ENCODE results near the gene SGMS2. TPM values are rescaled to one million over a fixed set of nuclear protein-coding genes. Genes with fewer than 3 reads are reported as not detected.

Gene SGMS2
- total RNA-seq, 2 donors from 2014 or later: 0.32 TPM; not detected in 1

DNA sequence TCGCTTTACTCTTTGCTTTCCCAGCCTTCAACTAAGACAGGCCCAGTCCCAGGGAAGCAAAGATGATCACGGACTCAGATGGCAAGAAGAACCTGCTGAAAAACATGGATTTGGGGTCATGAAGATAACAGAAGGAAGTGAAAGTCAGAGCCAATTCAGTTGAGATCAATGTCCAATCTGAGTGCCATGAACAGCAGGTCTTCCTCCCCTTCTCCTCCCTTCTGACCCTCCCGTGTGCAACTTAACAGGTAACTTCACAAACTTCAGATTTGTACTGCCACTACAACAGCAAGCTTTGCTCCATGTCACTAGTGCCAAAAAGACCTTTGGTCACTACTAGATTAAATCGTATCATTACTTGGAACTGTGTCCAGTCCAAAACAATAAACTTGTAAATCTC is 15.5 kb upstream of the SGMS2 start:
- Mint-ChIP-seq H3K36me3 (ENCODE audit: low read depth) (no peaks in the 10 kb centered on the region), H3K4me3 (no peak overlapping the region), H3K4me1 (no peaks in the 10 kb centered on the region), H3K27me3 (peaks cover 51% of the 10 kb centered on the region), H3K27ac (no peak overlapping the region)
- ATAC-seq (no peak), DNase-seq (no peak)
- H3K9me3 ChIP-seq (ENCODE audit: control insufficient read depth, low read length, poor library complexity, severe bottlenecking): no peaks in the 10 kb centered on the region

- ATAC-seq (no peak), DNase-seq (no peak)
- Mint-ChIP-seq H3K27me3 (peaks cover 23% of the 10 kb centered on the region), H3K36me3 (ENCODE audit: low read depth) (peaks cover 3% of the 10 kb centered on the region), H3K4me3 (no peak overlapping the region), H3K27ac (no peak overlapping the region), H3K4me1 (peaks cover 3% of the 10 kb centered on the region)
- no peaks in the 10 kb centered on the region for H3K9me3 ChIP-seq (ENCODE audit: control insufficient read depth, low read length, poor library complexity, severe bottlenecking)
These were observed 10.0 kb upstream of the SGMS2 start for GRCh38 chr4:107814758-107815157.

GRCh38 chr4:107815158-107815557 is 9.6 kb upstream of the SGMS2 start:
- Mint-ChIP-seq H3K36me3 (ENCODE audit: low read depth) (peaks cover 3% of the 10 kb centered on the region), H3K27ac (no peak overlapping the region), H3K4me3 (no peak overlapping the region), H3K4me1 (peaks cover 3% of the 10 kb centered on the region), H3K27me3 (peaks cover 24% of the 10 kb centered on the region)
- H3K9me3 ChIP-seq (ENCODE audit: control insufficient read depth, low read length, poor library complexity, severe bottlenecking): no peaks in the 10 kb centered on the region
- ATAC-seq: no peak
- DNase-seq: no peak

DNA sequence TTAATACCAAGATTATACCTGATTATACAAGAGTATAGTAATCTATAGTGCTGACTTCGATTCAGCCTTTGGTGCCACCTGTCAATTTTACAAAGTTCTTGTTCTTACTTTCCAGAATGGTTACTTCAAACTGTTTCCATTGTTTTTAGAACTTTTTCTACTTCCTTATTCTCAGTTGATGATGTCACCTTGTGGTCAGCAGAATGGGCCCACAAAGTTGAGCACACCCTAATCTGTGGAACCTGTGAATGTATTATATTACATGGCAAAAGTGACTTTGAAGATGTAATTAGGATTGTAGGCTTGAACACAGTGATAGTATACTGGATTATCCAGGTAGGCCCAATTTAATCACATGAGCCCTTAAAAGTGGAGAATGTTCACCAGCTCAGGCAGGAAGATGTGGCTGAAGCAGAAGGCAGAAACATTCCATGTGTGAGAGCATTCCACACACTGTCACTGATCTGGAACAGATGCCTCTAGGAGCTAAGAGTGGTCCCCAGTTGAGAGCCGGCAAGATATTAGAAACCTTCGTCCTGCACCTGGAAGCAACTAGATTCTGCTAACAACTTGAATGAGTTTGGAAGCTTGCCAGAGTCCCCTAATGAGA is 6.3 kb upstream of the SGMS2 start:
- no peaks in the 10 kb centered on the region for H3K9me3 ChIP-seq (ENCODE audit: control insufficient read depth, low read length, poor library complexity, severe bottlenecking)
- Mint-ChIP-seq H3K4me3 (no peak overlapping the region), H3K36me3 (ENCODE audit: low read depth) (peaks cover 5% of the 10 kb centered on the region), H3K4me1 (peaks cover 3% of the 10 kb centered on the region), H3K27ac (no peak overlapping the region), H3K27me3 (peaks cover 31% of the 10 kb centered on the region)
- ATAC-seq (no peak), DNase-seq (no peak)

DNA sequence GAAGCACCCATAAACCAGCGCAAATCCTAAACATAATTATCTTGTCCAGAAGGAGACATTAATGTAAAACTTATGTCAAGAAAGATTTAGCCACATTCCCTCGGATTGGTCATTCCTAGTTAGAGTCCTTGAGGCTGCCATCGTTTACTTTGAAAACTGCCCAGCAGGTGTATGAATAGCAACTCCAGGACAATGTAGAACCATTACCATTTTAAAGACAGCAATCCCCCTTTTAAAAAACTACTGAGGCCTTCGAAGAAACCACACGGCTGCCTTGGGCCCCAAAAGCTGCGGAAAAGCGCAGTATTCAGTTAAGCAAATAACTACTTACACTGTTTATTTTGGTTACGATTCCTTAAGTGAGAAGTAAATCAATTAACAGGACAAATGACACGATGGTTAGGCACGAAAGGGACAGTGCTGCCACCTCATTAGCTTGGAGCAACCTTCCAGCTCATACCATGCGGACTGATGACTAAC is 822 bp upstream of the SGMS2 start:
- H3K27ac Mint-ChIP-seq: no peak overlapping the region
- peaks cover 80% of the 10 kb centered on the region for H3K27me3 Mint-ChIP-seq
- ATAC-seq (no peak), DNase-seq (no peak)
- peaks cover 5% of the 10 kb centered on the region for H3K36me3 Mint-ChIP-seq (ENCODE audit: low read depth)
- no peaks in the 10 kb centered on the region for H3K9me3 ChIP-seq (ENCODE audit: control insufficient read depth, low read length, poor library complexity, severe bottlenecking)
- peaks cover 9% of the 10 kb centered on the region for H3K4me1 Mint-ChIP-seq
- H3K4me3 Mint-ChIP-seq: peak overlapping the region; percentile 91

DNA sequence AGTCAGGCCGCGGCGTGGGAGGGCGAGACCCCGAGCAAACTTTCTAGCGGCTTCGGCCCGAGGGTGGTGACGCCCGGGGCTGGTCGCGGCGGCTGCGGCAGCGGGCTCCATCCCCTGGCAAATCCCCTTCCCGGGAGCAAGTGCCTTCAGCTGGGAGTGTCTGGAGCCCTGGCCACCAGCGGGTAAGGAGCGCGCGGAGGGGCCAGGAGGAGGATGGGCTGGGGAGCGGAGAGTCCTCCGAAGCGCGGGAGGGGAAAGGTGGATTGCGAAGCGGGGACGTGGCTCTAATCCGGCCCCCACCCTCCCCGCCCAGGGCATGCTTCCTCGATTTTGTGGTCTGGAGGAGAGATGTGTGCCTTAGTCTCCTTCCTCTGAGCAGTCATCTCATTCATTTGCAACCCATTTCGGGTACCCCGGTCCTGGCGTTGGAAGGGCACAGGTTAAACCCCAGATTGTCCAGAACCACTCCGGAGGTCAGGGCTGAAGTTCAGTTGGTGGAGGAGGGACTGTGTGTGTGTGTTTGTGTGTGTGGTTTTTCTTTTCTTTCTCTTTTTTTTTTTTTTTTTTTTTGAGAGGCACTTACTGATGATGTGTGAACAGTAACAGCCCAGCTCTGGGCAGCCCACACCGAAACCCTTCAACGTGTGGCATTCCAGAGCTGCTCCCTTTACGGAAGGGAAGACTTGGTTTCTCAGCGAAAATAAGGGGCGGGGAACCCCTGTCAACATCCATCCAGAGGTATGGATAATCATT is 516 bp downstream of the SGMS2 start:
- Mint-ChIP-seq H3K36me3 (ENCODE audit: low read depth) (peaks cover 4% of the 10 kb centered on the region), H3K4me3 (peak overlapping the region; percentile 91), H3K4me1 (peaks cover 9% of the 10 kb centered on the region), H3K27ac (no peak overlapping the region), H3K27me3 (peaks cover 75% of the 10 kb centered on the region)
- ATAC-seq: peak; percentile 12
- no peaks in the 10 kb centered on the region for H3K9me3 ChIP-seq (ENCODE audit: control insufficient read depth, low read length, poor library complexity, severe bottlenecking)
- DNase-seq: no peak

DNA sequence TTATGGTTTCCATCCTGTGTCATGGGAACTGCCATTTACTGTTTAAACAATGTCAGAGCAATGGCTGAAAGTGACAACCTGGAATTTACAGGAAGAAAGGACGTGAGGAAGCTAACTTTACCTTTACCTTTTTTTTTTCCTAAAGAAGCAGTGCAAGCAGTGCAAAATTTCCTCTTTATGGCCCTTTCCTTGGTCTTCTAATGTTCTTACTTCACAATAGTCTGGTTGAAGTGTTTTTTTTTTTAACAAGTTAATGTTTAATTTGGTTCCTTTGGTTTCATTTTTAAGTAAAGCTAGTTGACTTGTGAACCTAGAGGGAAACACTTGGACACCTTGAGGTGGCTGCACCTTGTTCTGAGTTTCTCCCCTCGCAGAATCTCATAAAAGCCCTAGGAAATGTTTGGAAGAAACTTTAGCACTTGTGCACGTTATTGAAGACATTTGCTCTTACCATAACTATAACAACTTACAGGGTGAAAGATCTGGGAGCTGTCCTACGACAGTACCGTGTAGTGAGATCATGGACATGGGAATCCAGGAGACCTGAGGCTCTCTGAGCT is 1.8 kb downstream of the SGMS2 start:
- Mint-ChIP-seq H3K27ac (no peak overlapping the region), H3K4me3 (no peak overlapping the region), H3K4me1 (peaks cover 9% of the 10 kb centered on the region), H3K36me3 (ENCODE audit: low read depth) (peaks cover 3% of the 10 kb centered on the region), H3K27me3 (peaks cover 71% of the 10 kb centered on the region)
- no peak for ATAC-seq
- DNase-seq: no peak
- H3K9me3 ChIP-seq (ENCODE audit: control insufficient read depth, low read length, poor library complexity, severe bottlenecking): no peaks in the 10 kb centered on the region

- Mint-ChIP-seq H3K4me3 (no peak overlapping the region), H3K4me1 (peaks cover 9% of the 10 kb centered on the region), H3K36me3 (ENCODE audit: low read depth) (peaks cover 3% of the 10 kb centered on the region), H3K27me3 (peaks cover 60% of the 10 kb centered on the region), H3K27ac (no peak overlapping the region)
- H3K9me3 ChIP-seq (ENCODE audit: control insufficient read depth, low read length, poor library complexity, severe bottlenecking): no peaks in the 10 kb centered on the region
- DNase-seq: no peak
- no peak for ATAC-seq
These were observed 3.8 kb downstream of the SGMS2 start for GRCh38 chr4:107828315-107829090.

DNA sequence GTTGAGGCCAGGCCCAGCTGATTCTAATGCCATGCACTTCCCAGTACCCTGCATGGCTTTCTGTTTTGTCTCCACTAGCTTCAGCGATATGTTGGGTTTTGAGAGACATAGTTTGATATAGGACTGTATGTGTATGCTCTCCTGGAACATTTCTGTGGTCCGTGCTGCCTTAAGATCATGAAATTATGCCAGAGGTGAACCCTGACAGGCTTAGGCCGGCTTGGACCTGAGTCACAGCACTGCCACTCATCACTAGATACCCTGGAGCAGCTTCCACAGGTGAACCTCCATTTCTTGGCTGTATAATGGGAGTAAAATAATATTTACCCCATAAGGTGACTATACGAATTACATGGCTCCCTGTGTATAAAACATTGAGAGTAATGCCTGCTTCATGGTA is 6.4 kb downstream of the SGMS2 start:
- H3K27ac Mint-ChIP-seq: no peak overlapping the region
- DNase-seq (no peak), ATAC-seq (no peak)
- no peak overlapping the region for H3K4me3 Mint-ChIP-seq
- H3K9me3 ChIP-seq (ENCODE audit: control insufficient read depth, low read length, poor library complexity, severe bottlenecking): no peaks in the 10 kb centered on the region
- H3K4me1 Mint-ChIP-seq: peaks cover 3% of the 10 kb centered on the region
- H3K27me3 Mint-ChIP-seq: peaks cover 38% of the 10 kb centered on the region
- H3K36me3 Mint-ChIP-seq (ENCODE audit: low read depth): peaks cover 3% of the 10 kb centered on the region

- no peak for ATAC-seq
- peaks cover 3% of the 10 kb centered on the region for H3K36me3 Mint-ChIP-seq (ENCODE audit: low read depth)
- no peaks in the 10 kb centered on the region for H3K4me1 Mint-ChIP-seq
- DNase-seq: no peak
- H3K27me3 Mint-ChIP-seq: peaks cover 26% of the 10 kb centered on the region
- no peaks in the 10 kb centered on the region for H3K9me3 ChIP-seq (ENCODE audit: control insufficient read depth, low read length, poor library complexity, severe bottlenecking)
- no peak overlapping the region for H3K27ac Mint-ChIP-seq
- H3K4me3 Mint-ChIP-seq: no peak overlapping the region
These were observed 7.6 kb downstream of the SGMS2 start for GRCh38 chr4:107832275-107832807.

- no peak for ATAC-seq
- no peaks in the 10 kb centered on the region for H3K9me3 ChIP-seq (ENCODE audit: control insufficient read depth, low read length, poor library complexity, severe bottlenecking)
- no peak for DNase-seq
- Mint-ChIP-seq H3K4me3 (no peak overlapping the region), H3K27ac (no peak overlapping the region), H3K4me1 (no peaks in the 10 kb centered on the region), H3K36me3 (ENCODE audit: low read depth) (no peaks in the 10 kb centered on the region), H3K27me3 (peaks cover 11% of the 10 kb centered on the region)
These were observed 9.6 kb downstream of the SGMS2 start for GRCh38 chr4:107834241-107834794.

GRCh38 chr4:107835406-107835805 is 10.7 kb downstream of the SGMS2 start:
- no peak overlapping the region for H3K27ac Mint-ChIP-seq
- H3K4me1 Mint-ChIP-seq: no peaks in the 10 kb centered on the region
- ATAC-seq (no peak), DNase-seq (no peak)
- peaks cover 10% of the 10 kb centered on the region for H3K27me3 Mint-ChIP-seq
- no peaks in the 10 kb centered on the region for H3K36me3 Mint-ChIP-seq (ENCODE audit: low read depth)
- no peaks in the 10 kb centered on the region for H3K9me3 ChIP-seq (ENCODE audit: control insufficient read depth, low read length, poor library complexity, severe bottlenecking)
- no peak overlapping the region for H3K4me3 Mint-ChIP-seq

DNA sequence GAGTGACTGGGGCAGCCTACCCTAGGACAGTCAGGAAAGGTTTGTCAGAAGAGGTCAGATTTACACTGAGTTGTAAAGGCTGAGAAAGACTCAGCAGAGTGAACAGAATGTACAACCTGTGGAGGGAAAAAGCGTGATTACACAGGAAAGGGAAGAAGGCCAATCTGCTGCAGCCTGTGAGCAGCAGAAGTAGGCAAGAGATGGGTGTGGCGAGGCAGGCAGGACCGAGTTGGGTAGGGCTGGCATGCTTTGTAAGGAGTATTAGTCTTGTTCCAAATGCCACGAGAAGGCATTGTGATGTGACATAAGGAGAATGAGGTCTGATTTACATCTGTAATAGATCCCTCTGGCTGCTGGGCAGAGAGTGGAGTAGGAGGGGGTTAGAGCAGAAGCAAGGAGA is 12.6 kb downstream of the SGMS2 start:
- ATAC-seq: no peak
- no peak overlapping the region for H3K4me3 Mint-ChIP-seq
- no peak overlapping the region for H3K27ac Mint-ChIP-seq
- peaks cover 11% of the 10 kb centered on the region for H3K27me3 Mint-ChIP-seq
- no peaks in the 10 kb centered on the region for H3K9me3 ChIP-seq (ENCODE audit: control insufficient read depth, low read length, poor library complexity, severe bottlenecking)
- no peaks in the 10 kb centered on the region for H3K36me3 Mint-ChIP-seq (ENCODE audit: low read depth)
- DNase-seq: no peak
- no peaks in the 10 kb centered on the region for H3K4me1 Mint-ChIP-seq
